ENCODE measurements around the gene NT5M.

- no peak for TF ChIP-seq CTCF (IDR thresholded peaks at IDR 0.05)
- no peak for TF ChIP-seq EP300 (IDR thresholded peaks at IDR 0.05)
- TF ChIP-seq POLR2A (IDR thresholded peaks at IDR 0.05): no peak
- no peak for TF ChIP-seq POLR2AphosphoS5 (IDR thresholded peaks at IDR 0.05)
Observed at GRCh38 chr17:17254036-17254435, 49.1 kb upstream of the NT5M start.
